Lower leg skin (tissue), 4 donors: ENCODE results near the gene TBC1D22A. TPM values are rescaled to one million over a fixed set of nuclear protein-coding genes. Genes with fewer than 3 reads are reported as not detected.

ENCODE experiments used
- DNase-seq, 2 donors: peaks; one replicate each; pipeline ENCODE4 v3.0.0-alpha.2; 2019; ENCODE audit warnings: low spot score in 2 of 2
- H3K4me3 ChIP-seq: fragments of 200-600 bp; sonication (generic); 2 replicates; pipeline ENCODE4 v1.5.1; 2017; ENCODE audit warnings: mild to moderate bottlenecking, low read depth; ENCODE audit not compliant: poor library complexity, severe bottlenecking
- CTCF ChIP-seq, 3 donors: fragments of 450-650 bp; IDR thresholded peaks; one replicate each; pipeline ENCODE4 v1.5.1; 2016; ENCODE audit warnings: antibody characterized with exemption in 3 of 3, mild to moderate bottlenecking in 3 of 3, moderate library complexity in 2 of 3
- POLR2A ChIP-seq, 2 donors: fragments of 450-650 bp; IDR thresholded peaks; one replicate each; pipeline ENCODE4 v1.6.1; 2016 to 2017; ENCODE audit warnings: antibody characterized with exemption in 2 of 2, mild to moderate bottlenecking in 1 of 2, moderate library complexity in 1 of 2
- WGBS, 2 donors: methylation state at CpG; one replicate each; pipeline ENCODE4 v1.1.5; 2018; 5-methylcytosine and 5-hydroxymethylcytosine counted together
- intact Hi-C: fragments of 100-400 bp; cut with DNase I; formaldehyde crosslinking; loops from one replicate; pipeline ENCODE4 v1.15.0; 2023; ENCODE audit warnings: low total_unique reads
- total RNA-seq, 4 donors: library from RNA; depleted of rRNA; stranded (reverse); fragments of >200 nt; gene quantifications; one replicate each; pipeline ENCODE4 v1.1.0, GENCODE V29; 2016

The TBC1D22A gene
- total RNA-seq, 4 donors from 2014 or later, result 21.8 to 32.3 (median 31.6) TPM

- TF ChIP-seq POLR2A (IDR thresholded peaks at IDR 0.05), result no peak
- no peak for TF ChIP-seq CTCF (IDR thresholded peaks at IDR 0.05)
- intact Hi-C loops, result no loop called here
- H3K4me3 ChIP-seq, result no peak overlapping the region
- DNase-seq, result no peak
- WGBS, 2 donors, result 90 to 93% methylated on average over 12 of the region's 12 CpGs
Measured at GRCh38 chr22:46824980-46825544, 62.6 kb downstream of the TBC1D22A start.

- intact Hi-C loops, result no loop called here
- DNase-seq, result no peak
- WGBS, 2 donors, result 86 to 90% methylated on average over 15 of the region's 15 CpGs
- no peak for TF ChIP-seq POLR2A (IDR thresholded peaks at IDR 0.05)
- TF ChIP-seq CTCF (IDR thresholded peaks at IDR 0.05), result no peak
- H3K4me3 ChIP-seq, result no peak overlapping the region
Measured at GRCh38 chr22:46826438-46827135, 64.1 kb downstream of the TBC1D22A start.

GRCh38 chr22:46827136-46827780, 64.8 kb downstream of the TBC1D22A start:
- no peak for DNase-seq
- H3K4me3 ChIP-seq, result no peak overlapping the region
- WGBS, 2 donors, result 90 to 93% methylated on average over 25 of the region's 25 CpGs
- TF ChIP-seq CTCF (IDR thresholded peaks at IDR 0.05) (no peak), POLR2A (IDR thresholded peaks at IDR 0.05) (no peak)
- intact Hi-C loops, result no loop called here

GRCh38 chr22:46827781-46828180, 65.3 kb downstream of the TBC1D22A start:
- 96 to 98% methylated on average over 10 to 12 of the region's 12 CpGs for WGBS, 2 donors
- no peak for TF ChIP-seq POLR2A (IDR thresholded peaks at IDR 0.05)
- no peak for TF ChIP-seq CTCF (IDR thresholded peaks at IDR 0.05)
- intact Hi-C loops, result no loop called here
- H3K4me3 ChIP-seq, result no peak overlapping the region
- no peak for DNase-seq

GRCh38 chr22:46828323-46828900, 66.0 kb downstream of the TBC1D22A start:
- intact Hi-C loops, result no loop called here
- TF ChIP-seq CTCF (IDR thresholded peaks at IDR 0.05), result no peak
- TF ChIP-seq POLR2A (IDR thresholded peaks at IDR 0.05), result no peak
- no peak for DNase-seq
- WGBS, 2 donors, result 90 to 93% methylated on average over 9 of the region's 9 CpGs
- no peak overlapping the region for H3K4me3 ChIP-seq
